ENCODE results near the gene UBE2U. TPM values are rescaled to one million over a fixed set of nuclear protein-coding genes. Genes with fewer than 3 reads are reported as not detected.

Gene UBE2U
- total and polyA plus RNA-seq, 2 of the 8 experiments (the other 6 are each of a cell fraction or from before 2014, with no cell fraction given): not detected

DNA sequence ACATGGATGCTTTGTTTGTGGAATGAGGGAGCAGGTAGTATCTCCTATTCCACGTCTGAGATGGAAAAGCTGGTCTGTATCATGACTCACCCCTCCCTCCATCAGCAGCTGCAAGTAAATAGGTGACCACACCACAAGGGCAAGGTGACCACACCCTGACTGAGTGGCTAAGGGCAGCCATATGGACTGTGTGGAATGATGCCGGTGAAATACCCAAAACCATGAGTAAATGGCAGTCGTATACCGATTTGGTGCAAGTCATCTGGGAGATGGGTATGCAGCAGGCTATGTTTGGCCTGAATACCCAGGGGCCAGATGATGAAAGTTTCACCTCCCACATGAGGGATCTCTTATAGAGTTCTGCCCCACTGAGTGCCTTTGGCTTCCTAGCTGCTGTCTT lies 15.8 kb upstream of the UBE2U start:
- Histone ChIP-seq H2BK20ac (ENCODE audit: low read length) (no peak overlapping the region), H3K18ac (ENCODE audit: extremely low read depth, low read length) (no peak overlapping the region), H2BK120ac (replicated peaks; ENCODE audit: low read depth, low read length) (no peak overlapping the region), H2AK5ac (ENCODE audit: low read depth, low read length) (no peak overlapping the region), H3K27me3 (replicated peaks in 1 of 4; ENCODE audit: control insufficient read depth in 3 of 4, extremely low read depth in 1 of 4, insufficient read depth in 3 of 4, low read length in 3 of 4) (no peaks in the 10 kb centered on the region), H4K5ac (ENCODE audit: insufficient read length, low read depth, low read length) (no peak overlapping the region), H3K14ac (ENCODE audit: insufficient read length) (no peak overlapping the region), H3K4me3 (ENCODE audit: extremely low read depth in 1 of 4, insufficient read depth in 2 of 4, low read depth in 3 of 4, low read length in 4 of 4) (no peak overlapping the region), H3K27ac (ENCODE audit: low read depth, low read length) (no peak overlapping the region), H3K9ac (replicated peaks in 1 of 4; ENCODE audit: extremely low read depth in 1 of 4, low read depth in 3 of 4, low read length in 3 of 4) (no peak overlapping the region), H2BK5ac (ENCODE audit: low read depth, low read length) (no peak overlapping the region), H3K23me2 (ENCODE audit: low read depth, low read length) (no peaks in the 10 kb centered on the region), H3K79me1 (ENCODE audit: low read depth, low read length) (no peaks in the 10 kb centered on the region), H3K56ac (replicated peaks; ENCODE audit: insufficient read length, low read depth, low read length) (no peak overlapping the region), H2BK15ac (ENCODE audit: low read length) (no peak overlapping the region), H3K9me3 (ENCODE audit: insufficient read depth in 2 of 2, low read depth in 1 of 2, low read length in 1 of 2) (no peaks in the 10 kb centered on the region; a peak in 1 of 4 replicates), H3K4me2 (ENCODE audit: insufficient read depth in 1 of 2, low read depth in 2 of 2, low read length in 2 of 2) (no peak overlapping the region), H3K23ac (ENCODE audit: insufficient read length) (no peak overlapping the region), H4K8ac (ENCODE audit: extremely low read depth, insufficient read depth, low read length) (no peak overlapping the region; the same call in 1 of the 2 replicates), H3K36me3 (ENCODE audit: control insufficient read depth in 2 of 4, insufficient read depth in 4 of 4, low read length in 3 of 4) (no peaks in the 10 kb centered on the region), H2AFZ (ENCODE audit: low read length) (no peak overlapping the region), H3K4me1 (replicated peaks in 1 of 4; ENCODE audit: control insufficient read depth in 3 of 4, insufficient read depth in 4 of 4, low read length in 3 of 4) (0 out of 7 replicates have a peak, but pooled peaks cover 0 to 2% (median 0%) of the 10 kb centered on the region in 4 experiments), H2BK12ac (ENCODE audit: low read depth, low read length) (0 out of 2 replicates have a peak overlapping the region, but pooled peaks have one; percentile 19), H3K79me2 (ENCODE audit: control insufficient read depth in 1 of 2, insufficient read depth in 2 of 2, low read length in 2 of 2) (no peaks in the 10 kb centered on the region), H4K20me1 (replicated peaks in 1 of 2; ENCODE audit: control insufficient read depth in 1 of 2, insufficient read depth in 2 of 2, low read length in 2 of 2) (peaks cover 0 to 2% of the 10 kb centered on the region in 2 experiments), H4K91ac (replicated peaks; ENCODE audit: insufficient read length, low read length) (no peak overlapping the region), H3K4ac (replicated peaks; ENCODE audit: insufficient read length, low read depth, low read length) (no peak overlapping the region)
- no peak for DNase-seq (ENCODE audit: low read depth in 1 of 2, low spot score in 2 of 2)
- no peak for FAIRE-seq
- ChIA-PET POLR2A (ENCODE audit: partially characterized antibody) (no interaction called here), CTCF (ENCODE audit: partially characterized antibody) (interaction anchor here (0.9 kb wide), 1 partner anchor 50 kb away, joined by 4 read pairs; no protein-coding TSS in a partner anchor)
- 91% methylated on average over 4 of the region's 4 CpGs; no CpG with 5 or more reads in 1 of the 2 experiments for WGBS, 2 experiments (ENCODE audit: extremely low coverage in 1 of 2, insufficient coverage in 1 of 2, insufficient read length in 1 of 2, insufficient replicate concordance in 2 of 2, low coverage in 1 of 2, low lambda C conversion rate in 2 of 2, missing lambda C conversion rate in 1 of 2)
- TF ChIP-seq SIN3A (conservative IDR thresholded peaks at IDR 0.05 in 1 of 2, IDR thresholded peaks at IDR 0.05 in 1 of 2; ENCODE audit: low read depth in 1 of 2, low read length in 2 of 2) (no peak), KDM5A (IDR thresholded peaks at IDR 0.05; ENCODE audit: low read length) (no peak)
- TF ChIP-seq, protein P1, sequence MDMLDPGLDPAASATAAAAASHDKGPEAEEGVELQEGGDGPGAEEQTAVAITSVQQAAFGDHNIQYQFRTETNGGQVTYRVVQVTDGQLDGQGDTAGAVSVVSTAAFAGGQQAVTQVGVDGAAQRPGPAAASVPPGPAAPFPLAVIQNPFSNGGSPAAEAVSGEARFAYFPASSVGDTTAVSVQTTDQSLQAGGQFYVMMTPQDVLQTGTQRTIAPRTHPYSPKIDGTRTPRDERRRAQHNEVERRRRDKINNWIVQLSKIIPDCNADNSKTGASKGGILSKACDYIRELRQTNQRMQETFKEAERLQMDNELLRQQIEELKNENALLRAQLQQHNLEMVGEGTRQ (IDR thresholded peaks at IDR 0.05; ENCODE audit: low read length): no peak
